Measurements from ENCODE around the gene CLNK.

The CLNK gene

GRCh38 chr4:10691651-10692050, 7.1 kb upstream of the CLNK start:
- TF ChIP-seq, protein P1, sequence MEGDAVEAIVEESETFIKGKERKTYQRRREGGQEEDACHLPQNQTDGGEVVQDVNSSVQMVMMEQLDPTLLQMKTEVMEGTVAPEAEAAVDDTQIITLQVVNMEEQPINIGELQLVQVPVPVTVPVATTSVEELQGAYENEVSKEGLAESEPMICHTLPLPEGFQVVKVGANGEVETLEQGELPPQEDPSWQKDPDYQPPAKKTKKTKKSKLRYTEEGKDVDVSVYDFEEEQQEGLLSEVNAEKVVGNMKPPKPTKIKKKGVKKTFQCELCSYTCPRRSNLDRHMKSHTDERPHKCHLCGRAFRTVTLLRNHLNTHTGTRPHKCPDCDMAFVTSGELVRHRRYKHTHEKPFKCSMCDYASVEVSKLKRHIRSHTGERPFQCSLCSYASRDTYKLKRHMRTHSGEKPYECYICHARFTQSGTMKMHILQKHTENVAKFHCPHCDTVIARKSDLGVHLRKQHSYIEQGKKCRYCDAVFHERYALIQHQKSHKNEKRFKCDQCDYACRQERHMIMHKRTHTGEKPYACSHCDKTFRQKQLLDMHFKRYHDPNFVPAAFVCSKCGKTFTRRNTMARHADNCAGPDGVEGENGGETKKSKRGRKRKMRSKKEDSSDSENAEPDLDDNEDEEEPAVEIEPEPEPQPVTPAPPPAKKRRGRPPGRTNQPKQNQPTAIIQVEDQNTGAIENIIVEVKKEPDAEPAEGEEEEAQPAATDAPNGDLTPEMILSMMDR (IDR thresholded peaks at IDR 0.05; ENCODE audit: low read depth, low read length) = no peak
- no peak for DNase-seq (ENCODE audit: extremely low read depth, low read depth)

- TF ChIP-seq, protein P1 (IDR thresholded peaks at IDR 0.05; ENCODE audit: low read depth, low read length) = no peak
- no peak for DNase-seq (ENCODE audit: extremely low read depth, low read depth)
Measured at GRCh38 chr4:10690185-10690907, 5.8 kb upstream of the CLNK start.

GRCh38 chr4:10688846-10689245, 4.3 kb upstream of the CLNK start:
- DNase-seq (ENCODE audit: extremely low read depth, low read depth) = no peak
- TF ChIP-seq, protein P1 (IDR thresholded peaks at IDR 0.05; ENCODE audit: low read depth, low read length) = no peak

GRCh38 chr4:10688022-10688421, 3.5 kb upstream of the CLNK start:
- TF ChIP-seq, protein P1 (IDR thresholded peaks at IDR 0.05; ENCODE audit: low read depth, low read length) = no peak
- no peak for DNase-seq (ENCODE audit: extremely low read depth, low read depth)

DNA sequence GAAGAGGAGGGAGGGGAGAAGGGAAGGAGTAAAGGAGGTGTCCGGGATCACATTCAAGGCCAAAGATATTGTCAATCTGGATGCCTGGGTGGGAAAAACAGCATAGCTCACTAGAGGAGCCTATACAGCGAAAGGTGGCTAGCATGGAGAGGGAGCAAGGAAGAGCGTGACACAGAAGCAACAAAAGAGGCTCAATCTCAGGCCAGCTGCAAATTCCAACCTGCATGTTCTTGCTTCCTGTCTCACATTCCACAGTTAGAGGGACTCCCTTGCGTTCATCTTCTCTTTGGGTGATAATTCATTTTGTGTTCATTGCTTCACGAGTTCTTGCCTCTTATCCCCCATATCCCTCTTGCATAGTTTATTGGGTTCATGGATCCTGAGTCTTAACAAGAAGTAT, 3.0 kb upstream of the CLNK start:
- TF ChIP-seq, protein P1 (IDR thresholded peaks at IDR 0.05; ENCODE audit: low read depth, low read length) = no peak
- DNase-seq (ENCODE audit: extremely low read depth, low read depth) = no peak

GRCh38 chr4:10682397-10682796, 2.2 kb downstream of the CLNK start:
- DNase-seq (ENCODE audit: extremely low read depth, low read depth) = no peak
- TF ChIP-seq, protein P1 (IDR thresholded peaks at IDR 0.05; ENCODE audit: low read depth, low read length) = no peak

- DNase-seq (ENCODE audit: extremely low read depth, low read depth) = no peak
- TF ChIP-seq, protein P1 (IDR thresholded peaks at IDR 0.05; ENCODE audit: low read depth, low read length) = no peak
Measured at GRCh38 chr4:10677796-10678497, 6.6 kb downstream of the CLNK start.
